HEK293 (cell line): ENCODE results near the gene SART3.

ENCODE experiments used
- TCF7L2 ChIP-seq: IDR thresholded peaks from 2 replicates; pipeline ENCODE4 v1.6.1; 2011; ENCODE audit warnings: low read depth, mild to moderate bottlenecking, inconsistent platforms, low read length, moderate library complexity, borderline replicate concordance
- WT1 ChIP-seq: fragments of 450-650 bp; formaldehyde crosslinking; IDR thresholded peaks from 2 replicates; pipeline ENCODE4 v1.5.1; 2016; ENCODE audit warnings: missing biosample characterization, missing genetic modification characterization
- YY1 ChIP-seq: fragments of 450-650 bp; formaldehyde crosslinking; IDR thresholded peaks from 2 replicates; pipeline ENCODE4 v1.5.1; 2018; ENCODE audit warnings: missing biosample characterization, missing genetic modification characterization
- ZNF302 ChIP-seq: fragments of 450-650 bp; formaldehyde crosslinking; IDR thresholded peaks from 2 replicates; pipeline ENCODE4 v1.5.1; 2016; ENCODE audit warnings: missing biosample characterization, missing genetic modification characterization, low read depth
- ZNF350 ChIP-seq: fragments of 450-650 bp; formaldehyde crosslinking; IDR thresholded peaks from 2 replicates; pipeline ENCODE4 v1.5.0; 2017; ENCODE audit warnings: missing biosample characterization, mild to moderate bottlenecking, missing genetic modification characterization
- ZNF394 ChIP-seq: fragments of 450-650 bp; formaldehyde crosslinking; IDR thresholded peaks from 2 replicates; pipeline ENCODE4 v1.5.1; 2016; ENCODE audit warnings: missing biosample characterization, missing genetic modification characterization, mild to moderate bottlenecking, moderate library complexity, borderline replicate concordance
- ZNF549 ChIP-seq: fragments of 450-650 bp; IDR thresholded peaks from 2 replicates; pipeline ENCODE4 v1.5.1; 2018; ENCODE audit warnings: missing biosample characterization, missing genetic modification characterization, mild to moderate bottlenecking, inconsistent platforms, moderate library complexity
- ZNF555 ChIP-seq: fragments of 450-650 bp; formaldehyde crosslinking; conservative IDR thresholded peaks from 2 replicates; pipeline ENCODE4 v1.5.1; 2017; ENCODE audit warnings: missing biosample characterization, mild to moderate bottlenecking, missing genetic modification characterization, inconsistent platforms
- ZNF621 ChIP-seq: fragments of 450-650 bp; formaldehyde crosslinking; IDR thresholded peaks from 2 replicates; pipeline ENCODE4 v1.5.1; 2017; ENCODE audit warnings: missing biosample characterization, missing genetic modification characterization
- ZNF747 ChIP-seq: fragments of 450-650 bp; formaldehyde crosslinking; IDR thresholded peaks from 2 replicates; pipeline ENCODE4 v1.5.1; 2016; ENCODE audit warnings: missing biosample characterization, missing genetic modification characterization
- ZNF830 ChIP-seq: fragments of 450-650 bp; IDR thresholded peaks from 2 replicates; pipeline ENCODE4 v1.5.0; 2018; ENCODE audit warnings: missing biosample characterization, missing genetic modification characterization, low read depth, mild to moderate bottlenecking, moderate library complexity
- TF ChIP-seq, protein P1 (sequence below): fragments of 450-650 bp; formaldehyde crosslinking; IDR thresholded peaks from 2 replicates; pipeline ENCODE4 v1.5.1; 2016; ENCODE audit warnings: missing biosample characterization, missing genetic modification characterization
- TF ChIP-seq, protein P2 (sequence below): fragments of 450-650 bp; formaldehyde crosslinking; IDR thresholded peaks from 2 replicates; pipeline ENCODE4 v1.5.1; 2017; ENCODE audit warnings: missing biosample characterization, missing genetic modification characterization
- TF ChIP-seq, protein P3 (sequence below): fragments of 450-650 bp; formaldehyde crosslinking; IDR thresholded peaks from 2 replicates; pipeline ENCODE4 v1.5.1; 2017; ENCODE audit warnings: missing biosample characterization, missing genetic modification characterization

DNA sequence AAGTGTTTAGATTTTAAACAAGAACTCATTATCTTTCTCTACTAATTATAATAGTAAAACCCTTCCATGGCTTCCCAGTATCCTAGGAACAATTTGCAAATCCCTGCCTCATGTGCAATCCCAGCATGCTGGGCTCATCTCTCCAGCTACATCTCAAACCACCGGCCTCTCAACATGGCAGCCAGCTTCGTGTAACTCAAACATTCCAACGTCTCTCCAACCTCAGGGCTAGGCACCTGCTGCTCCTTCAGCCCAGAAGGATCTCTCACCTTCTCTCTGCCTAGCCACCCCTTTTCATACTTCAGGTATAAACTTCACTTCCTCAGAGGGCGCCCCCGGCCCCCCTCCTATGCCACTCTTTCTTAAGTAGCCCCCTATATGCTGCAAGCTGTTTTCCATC is 7.2 kb downstream of the SART3 start:
- TF ChIP-seq ZNF747 (no peak), ZNF302 (tag by site-specific recombination) (no peak), ZNF350 (no peak), YY1 (tag by site-specific recombination) (no peak), WT1 (tag by site-specific recombination) (no peak), TCF7L2 (no peak), ZNF549 (tag by site-specific recombination) (no peak), ZNF830 (tag by site-specific recombination) (no peak), ZNF555 (tag by site-specific recombination) (no peak), ZNF394 (tag by site-specific recombination) (no peak), ZNF621 (tag by site-specific recombination) (no peak)
- TF ChIP-seq, protein P1, sequence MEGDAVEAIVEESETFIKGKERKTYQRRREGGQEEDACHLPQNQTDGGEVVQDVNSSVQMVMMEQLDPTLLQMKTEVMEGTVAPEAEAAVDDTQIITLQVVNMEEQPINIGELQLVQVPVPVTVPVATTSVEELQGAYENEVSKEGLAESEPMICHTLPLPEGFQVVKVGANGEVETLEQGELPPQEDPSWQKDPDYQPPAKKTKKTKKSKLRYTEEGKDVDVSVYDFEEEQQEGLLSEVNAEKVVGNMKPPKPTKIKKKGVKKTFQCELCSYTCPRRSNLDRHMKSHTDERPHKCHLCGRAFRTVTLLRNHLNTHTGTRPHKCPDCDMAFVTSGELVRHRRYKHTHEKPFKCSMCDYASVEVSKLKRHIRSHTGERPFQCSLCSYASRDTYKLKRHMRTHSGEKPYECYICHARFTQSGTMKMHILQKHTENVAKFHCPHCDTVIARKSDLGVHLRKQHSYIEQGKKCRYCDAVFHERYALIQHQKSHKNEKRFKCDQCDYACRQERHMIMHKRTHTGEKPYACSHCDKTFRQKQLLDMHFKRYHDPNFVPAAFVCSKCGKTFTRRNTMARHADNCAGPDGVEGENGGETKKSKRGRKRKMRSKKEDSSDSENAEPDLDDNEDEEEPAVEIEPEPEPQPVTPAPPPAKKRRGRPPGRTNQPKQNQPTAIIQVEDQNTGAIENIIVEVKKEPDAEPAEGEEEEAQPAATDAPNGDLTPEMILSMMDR (tag by site-specific recombination): no peak
- TF ChIP-seq, protein P2, sequence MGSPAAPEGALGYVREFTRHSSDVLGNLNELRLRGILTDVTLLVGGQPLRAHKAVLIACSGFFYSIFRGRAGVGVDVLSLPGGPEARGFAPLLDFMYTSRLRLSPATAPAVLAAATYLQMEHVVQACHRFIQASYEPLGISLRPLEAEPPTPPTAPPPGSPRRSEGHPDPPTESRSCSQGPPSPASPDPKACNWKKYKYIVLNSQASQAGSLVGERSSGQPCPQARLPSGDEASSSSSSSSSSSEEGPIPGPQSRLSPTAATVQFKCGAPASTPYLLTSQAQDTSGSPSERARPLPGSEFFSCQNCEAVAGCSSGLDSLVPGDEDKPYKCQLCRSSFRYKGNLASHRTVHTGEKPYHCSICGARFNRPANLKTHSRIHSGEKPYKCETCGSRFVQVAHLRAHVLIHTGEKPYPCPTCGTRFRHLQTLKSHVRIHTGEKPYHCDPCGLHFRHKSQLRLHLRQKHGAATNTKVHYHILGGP (tag by site-specific recombination): no peak
- TF ChIP-seq, protein P3, sequence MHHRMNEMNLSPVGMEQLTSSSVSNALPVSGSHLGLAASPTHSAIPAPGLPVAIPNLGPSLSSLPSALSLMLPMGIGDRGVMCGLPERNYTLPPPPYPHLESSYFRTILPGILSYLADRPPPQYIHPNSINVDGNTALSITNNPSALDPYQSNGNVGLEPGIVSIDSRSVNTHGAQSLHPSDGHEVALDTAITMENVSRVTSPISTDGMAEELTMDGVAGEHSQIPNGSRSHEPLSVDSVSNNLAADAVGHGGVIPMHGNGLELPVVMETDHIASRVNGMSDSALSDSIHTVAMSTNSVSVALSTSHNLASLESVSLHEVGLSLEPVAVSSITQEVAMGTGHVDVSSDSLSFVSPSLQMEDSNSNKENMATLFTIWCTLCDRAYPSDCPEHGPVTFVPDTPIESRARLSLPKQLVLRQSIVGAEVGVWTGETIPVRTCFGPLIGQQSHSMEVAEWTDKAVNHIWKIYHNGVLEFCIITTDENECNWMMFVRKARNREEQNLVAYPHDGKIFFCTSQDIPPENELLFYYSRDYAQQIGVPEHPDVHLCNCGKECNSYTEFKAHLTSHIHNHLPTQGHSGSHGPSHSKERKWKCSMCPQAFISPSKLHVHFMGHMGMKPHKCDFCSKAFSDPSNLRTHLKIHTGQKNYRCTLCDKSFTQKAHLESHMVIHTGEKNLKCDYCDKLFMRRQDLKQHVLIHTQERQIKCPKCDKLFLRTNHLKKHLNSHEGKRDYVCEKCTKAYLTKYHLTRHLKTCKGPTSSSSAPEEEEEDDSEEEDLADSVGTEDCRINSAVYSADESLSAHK (tag by site-specific recombination): no peak
